ENCODE data around the gene PTBP3.

Gene PTBP3

DNA sequence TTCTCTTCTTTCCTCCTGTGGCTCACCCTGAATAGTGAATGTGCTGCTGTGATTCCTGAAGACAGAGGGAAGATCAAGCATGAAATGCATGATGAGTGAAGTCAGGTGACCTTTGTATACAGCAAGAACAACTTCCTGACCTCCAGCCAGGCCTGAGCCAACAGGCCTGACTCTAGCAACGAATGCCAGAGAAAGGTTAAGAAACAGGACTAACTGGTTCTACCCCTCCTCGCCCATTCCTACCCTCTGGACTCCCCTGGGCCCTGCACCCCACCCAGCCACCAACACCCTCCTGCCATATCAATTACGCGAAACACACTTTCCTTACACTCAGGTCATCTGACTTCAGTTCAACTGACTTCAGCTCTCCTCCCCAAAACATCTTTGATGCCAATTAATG lies 163.2 kb downstream of the PTBP3 start:
- Histone ChIP-seq H3K9me2 (ENCODE audit: low read depth, low read length) (no peaks in the 10 kb centered on the region), H3K9me3 (ENCODE audit: low read length) (no peaks in the 10 kb centered on the region), H3K79me2 (ENCODE audit: insufficient read depth, low read length) (no peaks in the 10 kb centered on the region), H3K36me3 (ENCODE audit: insufficient read depth, low read length) (no peaks in the 10 kb centered on the region), H3K27me3 (ENCODE audit: insufficient read depth, low read length) (no peaks in the 10 kb centered on the region), H3K4me1 (ENCODE audit: insufficient read depth, low read length, severe bottlenecking) (peaks cover 29% of the 10 kb centered on the region), H3K27ac (ENCODE audit: low read depth, low read length, poor library complexity, severe bottlenecking) (no peak overlapping the region), H2AFZ (ENCODE audit: low read length) (no peak overlapping the region), H3F3A (ENCODE audit: insufficient read depth, low read length) (no peaks in the 10 kb centered on the region), H3K9ac (ENCODE audit: low read length) (no peak overlapping the region), H4K20me1 (ENCODE audit: insufficient read depth, low read length) (no peaks in the 10 kb centered on the region), H3K4me3 (ENCODE audit: low read depth, low read length, poor library complexity, severe bottlenecking) (no peak overlapping the region), H3K4me2 (ENCODE audit: low read length) (no peak overlapping the region)
- TF ChIP-seq, protein P1, sequence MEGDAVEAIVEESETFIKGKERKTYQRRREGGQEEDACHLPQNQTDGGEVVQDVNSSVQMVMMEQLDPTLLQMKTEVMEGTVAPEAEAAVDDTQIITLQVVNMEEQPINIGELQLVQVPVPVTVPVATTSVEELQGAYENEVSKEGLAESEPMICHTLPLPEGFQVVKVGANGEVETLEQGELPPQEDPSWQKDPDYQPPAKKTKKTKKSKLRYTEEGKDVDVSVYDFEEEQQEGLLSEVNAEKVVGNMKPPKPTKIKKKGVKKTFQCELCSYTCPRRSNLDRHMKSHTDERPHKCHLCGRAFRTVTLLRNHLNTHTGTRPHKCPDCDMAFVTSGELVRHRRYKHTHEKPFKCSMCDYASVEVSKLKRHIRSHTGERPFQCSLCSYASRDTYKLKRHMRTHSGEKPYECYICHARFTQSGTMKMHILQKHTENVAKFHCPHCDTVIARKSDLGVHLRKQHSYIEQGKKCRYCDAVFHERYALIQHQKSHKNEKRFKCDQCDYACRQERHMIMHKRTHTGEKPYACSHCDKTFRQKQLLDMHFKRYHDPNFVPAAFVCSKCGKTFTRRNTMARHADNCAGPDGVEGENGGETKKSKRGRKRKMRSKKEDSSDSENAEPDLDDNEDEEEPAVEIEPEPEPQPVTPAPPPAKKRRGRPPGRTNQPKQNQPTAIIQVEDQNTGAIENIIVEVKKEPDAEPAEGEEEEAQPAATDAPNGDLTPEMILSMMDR (IDR thresholded peaks at IDR 0.05; ENCODE audit: low read length), result no peak
- TF ChIP-seq EZH2 (IDR thresholded peaks at IDR 0.05; ENCODE audit: borderline replicate concordance, low read length), result no peak

DNA sequence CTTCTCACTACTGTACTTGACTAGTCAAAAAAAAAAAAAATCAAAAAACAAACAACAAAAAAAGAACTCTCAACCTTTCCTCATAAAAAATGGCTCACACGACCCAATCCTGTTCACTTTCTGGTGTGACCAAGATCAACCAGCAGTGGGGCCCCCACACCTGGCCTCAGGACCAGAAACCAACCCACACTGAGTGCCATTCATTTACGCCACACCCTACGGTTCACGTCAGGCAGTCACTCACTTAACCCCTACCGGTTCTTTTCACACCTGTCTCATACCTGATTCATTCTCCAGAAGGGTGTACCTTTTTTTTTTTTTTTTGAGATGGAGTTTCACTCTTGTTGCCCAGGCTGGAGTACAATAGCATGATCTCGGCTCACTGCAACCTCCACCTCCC lies 164.1 kb downstream of the PTBP3 start:
- H3K4me2 ChIP-seq (ENCODE audit: low read length), result no peak overlapping the region
- no peaks in the 10 kb centered on the region for H3K36me3 ChIP-seq (ENCODE audit: insufficient read depth, low read length)
- H3K9me2 ChIP-seq (ENCODE audit: low read depth, low read length), result no peaks in the 10 kb centered on the region
- H3F3A ChIP-seq (ENCODE audit: insufficient read depth, low read length), result no peaks in the 10 kb centered on the region
- no peaks in the 10 kb centered on the region for H3K27me3 ChIP-seq (ENCODE audit: insufficient read depth, low read length)
- peaks cover 27% of the 10 kb centered on the region for H3K4me1 ChIP-seq (ENCODE audit: insufficient read depth, low read length, severe bottlenecking)
- no peak overlapping the region for H3K9ac ChIP-seq (ENCODE audit: low read length)
- H3K79me2 ChIP-seq (ENCODE audit: insufficient read depth, low read length), result no peaks in the 10 kb centered on the region
- H3K27ac ChIP-seq (ENCODE audit: low read depth, low read length, poor library complexity, severe bottlenecking), result no peak overlapping the region
- H4K20me1 ChIP-seq (ENCODE audit: insufficient read depth, low read length), result no peaks in the 10 kb centered on the region
- no peak overlapping the region for H3K4me3 ChIP-seq (ENCODE audit: low read depth, low read length, poor library complexity, severe bottlenecking)
- H3K9me3 ChIP-seq (ENCODE audit: low read length), result no peaks in the 10 kb centered on the region
- TF ChIP-seq, protein P1 (IDR thresholded peaks at IDR 0.05; ENCODE audit: low read length), result no peak
- no peak for TF ChIP-seq EZH2 (IDR thresholded peaks at IDR 0.05; ENCODE audit: borderline replicate concordance, low read length)
- no peak overlapping the region for H2AFZ ChIP-seq (ENCODE audit: low read length)

- Histone ChIP-seq H3K36me3 (ENCODE audit: insufficient read depth, low read length) (no peaks in the 10 kb centered on the region), H2AFZ (ENCODE audit: low read length) (no peak overlapping the region), H3K9me3 (ENCODE audit: low read length) (no peaks in the 10 kb centered on the region), H3K4me1 (ENCODE audit: insufficient read depth, low read length, severe bottlenecking) (peaks cover 21% of the 10 kb centered on the region), H3K27me3 (ENCODE audit: insufficient read depth, low read length) (no peaks in the 10 kb centered on the region), H3F3A (ENCODE audit: insufficient read depth, low read length) (no peaks in the 10 kb centered on the region), H3K4me3 (ENCODE audit: low read depth, low read length, poor library complexity, severe bottlenecking) (no peak overlapping the region), H3K27ac (ENCODE audit: low read depth, low read length, poor library complexity, severe bottlenecking) (no peak overlapping the region), H3K9ac (ENCODE audit: low read length) (no peak overlapping the region), H3K79me2 (ENCODE audit: insufficient read depth, low read length) (no peaks in the 10 kb centered on the region), H3K4me2 (ENCODE audit: low read length) (no peak overlapping the region), H4K20me1 (ENCODE audit: insufficient read depth, low read length) (no peaks in the 10 kb centered on the region), H3K9me2 (ENCODE audit: low read depth, low read length) (no peaks in the 10 kb centered on the region)
- TF ChIP-seq, protein P1 (IDR thresholded peaks at IDR 0.05; ENCODE audit: low read length), result no peak
- no peak for TF ChIP-seq EZH2 (IDR thresholded peaks at IDR 0.05; ENCODE audit: borderline replicate concordance, low read length)
Observed at GRCh38 chr9:112168197-112168596, 165.2 kb downstream of the PTBP3 start.
